ENCODE results near the gene SUSD2.

GRCh38 chr22:24164243-24164642, 17.0 kb upstream of the SUSD2 start:
- no peak for TF ChIP-seq ELF4 (IDR thresholded peaks at IDR 0.05)
- no peak for TF ChIP-seq BHLHE40 (IDR thresholded peaks at IDR 0.05; ENCODE audit: borderline replicate concordance)
- TF ChIP-seq TARDBP (IDR thresholded peaks at IDR 0.05): no peak
- TF ChIP-seq, protein P1, sequence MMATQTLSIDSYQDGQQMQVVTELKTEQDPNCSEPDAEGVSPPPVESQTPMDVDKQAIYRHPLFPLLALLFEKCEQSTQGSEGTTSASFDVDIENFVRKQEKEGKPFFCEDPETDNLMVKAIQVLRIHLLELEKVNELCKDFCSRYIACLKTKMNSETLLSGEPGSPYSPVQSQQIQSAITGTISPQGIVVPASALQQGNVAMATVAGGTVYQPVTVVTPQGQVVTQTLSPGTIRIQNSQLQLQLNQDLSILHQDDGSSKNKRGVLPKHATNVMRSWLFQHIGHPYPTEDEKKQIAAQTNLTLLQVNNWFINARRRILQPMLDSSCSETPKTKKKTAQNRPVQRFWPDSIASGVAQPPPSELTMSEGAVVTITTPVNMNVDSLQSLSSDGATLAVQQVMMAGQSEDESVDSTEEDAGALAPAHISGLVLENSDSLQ (IDR thresholded peaks at IDR 0.05): no peak
- TF ChIP-seq NFRKB (IDR thresholded peaks at IDR 0.05): no peak
- no peak for TF ChIP-seq FOXK2 (IDR thresholded peaks at IDR 0.05)
- TF ChIP-seq SP1 (IDR thresholded peaks at IDR 0.05): no peak
- no peak for TF ChIP-seq SUZ12 (IDR thresholded peaks at IDR 0.05)
- TF ChIP-seq HDGF (IDR thresholded peaks at IDR 0.05; ENCODE audit: borderline replicate concordance): no peak
- no peak for TF ChIP-seq ARNT (IDR thresholded peaks at IDR 0.05)
